Right atrium auricular region (tissue), 2 donors: Measurements from ENCODE around the gene OR52B6. TPM values are rescaled to one million over a fixed set of nuclear protein-coding genes. Genes with fewer than 3 reads are reported as not detected.

Experiments
- DNase-seq: peaks from one replicate; pipeline ENCODE4 v3.0.0-alpha.2; 2019; ENCODE audit warnings: low spot score
- H3K27ac ChIP-seq, 2 donors: fragments of 200-600 bp; sonication (generic); 1 replicate in 1 of 2; 2 replicates in 1 of 2; pipeline ENCODE4 v1.5.1; 2016 to 2019
- H3K27me3 ChIP-seq, 2 donors: fragments of 200-600 bp; sonication (generic); one replicate each; pipeline versions ENCODE4 v1.5.1 to v1.6.0; 2017 to 2019
- H3K36me3 ChIP-seq: fragments of 200-600 bp; sonication (generic); one replicate; pipeline ENCODE4 v1.5.1; 2016
- H3K4me1 ChIP-seq, 2 donors: fragments of 200-600 bp; sonication (generic); one replicate each; pipeline versions ENCODE4 v1.5.1 to v1.6.0; 2017 to 2019
- H3K4me3 ChIP-seq, 2 donors: fragments of 200-600 bp; sonication (generic); 1 replicate in 1 of 2; 2 replicates in 1 of 2; pipeline ENCODE4 v1.5.1; 2017 to 2019; ENCODE audit warnings: mild to moderate bottlenecking in 1 of 2, moderate library complexity in 1 of 2
- H3K9me3 ChIP-seq, 2 donors: fragments of 200-600 bp; sonication (generic); one replicate each; pipeline ENCODE4 v1.5.1; 2019
- total RNA-seq, 2 donors: library from RNA; depleted of rRNA; stranded (reverse); fragments of >200 nt; gene quantifications; one replicate each; pipeline ENCODE4 v1.1.0, GENCODE V29; 2016
- TF ChIP-seq, protein P1 (sequence below), 2 donors: fragments of 200-600 bp; sonication (generic); IDR thresholded peaks; one replicate each; pipeline ENCODE4 v1.5.1; 2019; ENCODE audit warnings: antibody characterized with exemption in 2 of 2

The OR52B6 gene
- total RNA-seq, 2 donors from 2014 or later: not detected

DNA sequence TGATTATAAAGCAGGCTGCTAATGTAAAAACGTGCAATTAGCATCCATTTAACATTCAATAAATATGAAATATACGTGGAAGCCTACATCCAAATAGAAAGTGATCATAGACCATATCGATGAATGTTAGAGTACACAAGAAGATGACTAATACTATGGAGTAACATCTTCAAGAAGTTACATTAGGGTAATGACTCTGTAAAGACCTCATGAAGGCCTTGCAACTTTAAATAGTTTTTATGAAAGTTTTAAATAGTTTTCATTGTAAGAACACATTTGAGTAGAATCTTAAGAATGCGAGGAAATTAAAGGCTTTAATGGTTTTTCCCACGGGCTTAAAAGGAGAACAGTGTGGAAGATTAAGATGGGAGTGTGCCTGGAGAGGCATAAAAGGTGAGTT lies 45.5 kb downstream of the OR52B6 start:
- H3K36me3 ChIP-seq: no peaks in the 10 kb centered on the region
- TF ChIP-seq, protein P1, sequence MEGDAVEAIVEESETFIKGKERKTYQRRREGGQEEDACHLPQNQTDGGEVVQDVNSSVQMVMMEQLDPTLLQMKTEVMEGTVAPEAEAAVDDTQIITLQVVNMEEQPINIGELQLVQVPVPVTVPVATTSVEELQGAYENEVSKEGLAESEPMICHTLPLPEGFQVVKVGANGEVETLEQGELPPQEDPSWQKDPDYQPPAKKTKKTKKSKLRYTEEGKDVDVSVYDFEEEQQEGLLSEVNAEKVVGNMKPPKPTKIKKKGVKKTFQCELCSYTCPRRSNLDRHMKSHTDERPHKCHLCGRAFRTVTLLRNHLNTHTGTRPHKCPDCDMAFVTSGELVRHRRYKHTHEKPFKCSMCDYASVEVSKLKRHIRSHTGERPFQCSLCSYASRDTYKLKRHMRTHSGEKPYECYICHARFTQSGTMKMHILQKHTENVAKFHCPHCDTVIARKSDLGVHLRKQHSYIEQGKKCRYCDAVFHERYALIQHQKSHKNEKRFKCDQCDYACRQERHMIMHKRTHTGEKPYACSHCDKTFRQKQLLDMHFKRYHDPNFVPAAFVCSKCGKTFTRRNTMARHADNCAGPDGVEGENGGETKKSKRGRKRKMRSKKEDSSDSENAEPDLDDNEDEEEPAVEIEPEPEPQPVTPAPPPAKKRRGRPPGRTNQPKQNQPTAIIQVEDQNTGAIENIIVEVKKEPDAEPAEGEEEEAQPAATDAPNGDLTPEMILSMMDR (IDR thresholded peaks at IDR 0.05): no peak
- H3K27me3 ChIP-seq: no peaks in the 10 kb centered on the region

DNA sequence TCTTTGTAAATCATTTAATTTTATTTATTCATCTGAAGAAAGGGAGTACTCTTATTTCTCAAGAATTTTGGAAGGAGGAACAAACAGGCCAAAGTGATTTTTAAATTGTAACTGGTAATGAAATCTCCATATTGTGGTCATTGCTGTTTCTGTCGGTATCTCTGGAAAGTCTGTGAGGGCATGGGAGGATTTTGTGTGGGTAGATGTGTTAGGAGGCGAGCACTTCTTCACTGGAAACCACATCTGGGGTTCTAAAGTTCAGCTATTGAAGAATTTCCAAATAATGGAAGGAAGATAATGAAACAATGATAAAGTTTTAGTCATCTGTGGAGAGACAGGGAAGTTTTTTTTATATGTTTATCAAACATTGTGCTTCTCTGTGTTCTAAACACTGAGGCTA lies 50.7 kb downstream of the OR52B6 start:
- no peak for DNase-seq
- Histone ChIP-seq H3K27ac (no peak overlapping the region), H3K9me3 (no peaks in the 10 kb centered on the region), H3K36me3 (no peaks in the 10 kb centered on the region), H3K4me1 (no peaks in the 10 kb centered on the region), H3K27me3 (no peaks in the 10 kb centered on the region), H3K4me3 (no peak overlapping the region)
- TF ChIP-seq, protein P1 (IDR thresholded peaks at IDR 0.05): no peak

More for the DNA sequence above, 45.5 kb downstream of the OR52B6 start:
- no peaks in the 10 kb centered on the region for H3K9me3 ChIP-seq
- H3K4me3 ChIP-seq: no peak overlapping the region
- no peak for DNase-seq
- H3K4me1 ChIP-seq: peaks cover 0 to 14% of the 10 kb centered on the region in 2 donors
- H3K27ac ChIP-seq: no peak overlapping the region

Other genes starting within 250 kb of the OR52B6 start
- gene OR51B5, start 237.4 kb upstream of the OR52B6 start, total RNA-seq: not detected
- not detected for gene OR51B6, start 229.4 kb upstream of the OR52B6 start, total RNA-seq
- gene OR51M1, start 197.1 kb upstream of the OR52B6 start, total RNA-seq: not detected
- not detected for gene OR51Q1, start 158.8 kb upstream of the OR52B6 start, total RNA-seq
- gene OR51I1, start 139.4 kb upstream of the OR52B6 start, total RNA-seq: not detected
- not detected for gene OR51I2, start 131.6 kb upstream of the OR52B6 start, total RNA-seq
- not detected for gene OR52D1, start 92.2 kb upstream of the OR52B6 start, total RNA-seq
- gene UBQLN3, start 70.9 kb upstream of the OR52B6 start, total RNA-seq: not detected
- under 1 TPM in 1 of 2 donors, not detected in 1; 0.30 TPM for gene UBQLNL, start 64.2 kb upstream of the OR52B6 start, total RNA-seq
- gene OR52H1, start 32.3 kb upstream of the OR52B6 start, total RNA-seq: not detected
- gene TRIM6, start 15.8 kb downstream of the OR52B6 start, total RNA-seq: 1 to 10 TPM; 1.3 TPM
- gene TRIM34, start 44.1 kb downstream of the OR52B6 start, total RNA-seq: 1 to 10 TPM; 1.4 to 3.8 TPM
- 10 to 100 TPM in 1 of 2 donors, 1 to 10 TPM in 1; 7.9 to 10.0 TPM for gene TRIM5, start 104.2 kb downstream of the OR52B6 start, total RNA-seq
- 10 to 100 TPM in 1 of 2 donors, 1 to 10 TPM in 1; 7.6 to 12.8 TPM for gene TRIM22, start 108.9 kb downstream of the OR52B6 start, total RNA-seq
- gene OR56B1, start 155.6 kb downstream of the OR52B6 start, total RNA-seq: not detected
- not detected for gene OR52N4, start 173.4 kb downstream of the OR52B6 start, total RNA-seq
- not detected for gene OR52N5, start 202.5 kb downstream of the OR52B6 start, total RNA-seq
- not detected for gene OR52N1, start 210.4 kb downstream of the OR52B6 start, total RNA-seq
- gene OR52N2, start 228.0 kb downstream of the OR52B6 start, total RNA-seq: not detected